Astrocyte of the spinal cord (primary cell): ENCODE results near the gene NCF2.
A peak's percentile ranks its signal among the peaks of the same experiment; 100 is the strongest.

Source experiments
- DNase-seq: peaks from one replicate; pipeline ENCODE4 v3.0.0; 2011; ENCODE audit warnings: low read depth, low spot score
- H3K4me3 ChIP-seq: 2 replicates; pipeline ENCODE4 v1.5.1; 2011; ENCODE audit warnings: low read depth, mild to moderate bottlenecking, low read length, moderate library complexity
- in situ Hi-C: cut with HindIII; loops from 2 replicates; pipeline ENCODE4 v1.10.0; 2017; ENCODE audit warnings: low sequenced_read_pairs
- TF ChIP-seq, protein P1 (sequence below): IDR thresholded peaks from 2 replicates; pipeline ENCODE4 v1.5.1; 2012; ENCODE audit warnings: low read depth, mild to moderate bottlenecking, low read length, inconsistent platforms

The NCF2 gene

DNA sequence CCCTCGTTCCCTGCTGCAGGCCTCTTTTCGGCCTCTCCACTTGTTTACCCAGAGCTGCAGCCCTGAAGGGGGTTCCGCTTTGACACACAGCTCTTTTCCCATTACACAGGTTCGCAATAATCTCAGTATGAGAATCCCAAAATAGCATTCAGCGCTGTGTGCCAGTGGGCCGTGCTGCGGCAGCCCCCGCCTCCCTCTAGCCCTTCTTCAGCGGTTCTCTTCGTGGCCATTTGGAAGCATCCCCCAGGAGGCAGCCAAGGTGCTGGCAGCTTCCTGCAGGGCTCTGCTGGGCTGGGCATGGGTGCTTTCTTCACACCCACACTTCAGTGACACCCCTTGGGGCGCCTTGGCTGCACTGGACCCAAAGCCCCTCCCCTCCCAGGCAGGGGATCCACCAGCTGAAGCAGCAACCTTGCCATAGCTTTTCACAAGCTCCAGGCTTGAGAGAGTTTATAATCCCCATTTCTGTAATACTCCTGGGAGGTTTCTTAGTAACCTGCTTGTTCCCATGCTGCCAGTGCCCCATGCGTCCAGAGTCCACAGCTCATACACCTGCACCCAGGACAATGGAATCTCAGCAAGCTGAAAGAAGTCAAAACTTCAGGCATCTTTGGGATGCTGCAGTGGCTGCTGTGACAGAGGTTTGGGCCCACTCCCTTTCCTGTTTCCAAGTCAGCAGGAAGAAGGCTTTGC, 8.1 kb downstream of the NCF2 start:
- no peak for DNase-seq
- TF ChIP-seq, protein P1, sequence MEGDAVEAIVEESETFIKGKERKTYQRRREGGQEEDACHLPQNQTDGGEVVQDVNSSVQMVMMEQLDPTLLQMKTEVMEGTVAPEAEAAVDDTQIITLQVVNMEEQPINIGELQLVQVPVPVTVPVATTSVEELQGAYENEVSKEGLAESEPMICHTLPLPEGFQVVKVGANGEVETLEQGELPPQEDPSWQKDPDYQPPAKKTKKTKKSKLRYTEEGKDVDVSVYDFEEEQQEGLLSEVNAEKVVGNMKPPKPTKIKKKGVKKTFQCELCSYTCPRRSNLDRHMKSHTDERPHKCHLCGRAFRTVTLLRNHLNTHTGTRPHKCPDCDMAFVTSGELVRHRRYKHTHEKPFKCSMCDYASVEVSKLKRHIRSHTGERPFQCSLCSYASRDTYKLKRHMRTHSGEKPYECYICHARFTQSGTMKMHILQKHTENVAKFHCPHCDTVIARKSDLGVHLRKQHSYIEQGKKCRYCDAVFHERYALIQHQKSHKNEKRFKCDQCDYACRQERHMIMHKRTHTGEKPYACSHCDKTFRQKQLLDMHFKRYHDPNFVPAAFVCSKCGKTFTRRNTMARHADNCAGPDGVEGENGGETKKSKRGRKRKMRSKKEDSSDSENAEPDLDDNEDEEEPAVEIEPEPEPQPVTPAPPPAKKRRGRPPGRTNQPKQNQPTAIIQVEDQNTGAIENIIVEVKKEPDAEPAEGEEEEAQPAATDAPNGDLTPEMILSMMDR, result no peak
- no peak overlapping the region for H3K4me3 ChIP-seq
- in situ Hi-C loops, result no loop called here

DNA sequence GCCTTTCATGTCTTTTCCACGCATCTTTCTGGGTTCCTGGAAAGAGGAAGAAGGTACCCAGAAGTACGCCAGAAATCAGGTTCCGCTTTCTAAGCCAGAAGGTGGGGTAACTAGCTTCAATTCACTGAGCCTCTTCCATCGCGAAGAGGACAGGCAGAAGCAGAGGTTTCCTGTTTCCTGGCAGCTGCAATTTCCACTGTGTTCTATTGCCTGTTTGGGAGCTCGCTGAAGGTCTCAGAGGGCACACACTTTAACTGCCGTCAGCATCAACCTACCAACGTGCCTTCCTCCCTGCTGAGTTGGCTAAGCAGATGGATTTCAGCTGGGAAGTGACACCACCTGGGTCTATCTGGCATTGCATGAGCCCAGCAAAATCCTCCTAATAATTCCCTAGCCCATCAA, 10.0 kb downstream of the NCF2 start:
- TF ChIP-seq, protein P1, result peak; percentile 36
- in situ Hi-C loops, result no loop called here
- no peak for DNase-seq
- H3K4me3 ChIP-seq, result no peak overlapping the region

DNA sequence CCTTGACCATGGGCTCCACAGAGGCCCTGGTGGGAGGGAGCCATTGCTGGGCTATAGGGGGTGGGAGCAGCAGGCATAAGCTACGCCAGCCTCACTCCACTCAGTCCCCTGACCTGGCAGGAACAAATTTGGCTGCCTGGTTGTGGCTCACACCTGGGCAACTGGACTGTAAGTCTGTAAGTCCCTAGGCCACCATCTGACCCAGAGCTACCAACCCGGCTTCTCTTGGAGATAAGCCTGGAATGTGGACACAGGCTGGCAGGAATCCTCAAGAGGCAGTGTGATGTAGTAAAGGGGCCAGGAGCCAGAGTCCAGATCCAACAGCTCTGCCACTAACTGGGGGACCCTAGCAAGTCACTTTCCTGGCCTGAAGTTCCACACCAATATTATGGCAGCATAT, 11.4 kb downstream of the NCF2 start:
- in situ Hi-C loops, result no loop called here
- no peak for DNase-seq
- TF ChIP-seq, protein P1, result no peak
- no peak overlapping the region for H3K4me3 ChIP-seq

DNA sequence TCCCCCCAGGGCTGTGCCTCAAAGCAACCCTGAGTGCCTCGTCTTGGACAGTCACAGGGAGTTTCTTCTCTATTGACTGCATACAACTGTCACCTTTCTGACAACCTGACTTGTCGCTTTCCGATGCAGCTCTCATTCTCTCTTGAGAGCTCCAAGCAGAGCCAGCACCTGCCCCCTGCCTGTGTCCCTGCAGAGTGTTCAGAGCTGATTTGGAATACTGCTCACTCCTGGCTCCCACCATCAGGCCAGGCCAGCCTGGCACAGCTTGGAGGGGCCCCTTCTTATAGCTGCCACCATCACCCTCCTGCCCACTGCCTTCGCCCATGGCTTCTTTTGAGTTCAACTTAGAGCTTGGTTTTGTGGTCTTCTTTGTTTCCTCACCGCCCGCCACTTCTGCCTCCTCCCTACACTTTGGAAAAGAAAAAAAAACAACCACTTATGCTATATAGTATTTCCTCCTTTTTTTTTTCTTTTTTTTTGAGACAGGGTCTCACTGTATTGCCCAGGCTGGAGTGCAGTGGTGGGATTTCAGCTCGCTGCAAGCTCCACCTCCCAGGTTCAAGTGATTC, 12.3 kb downstream of the NCF2 start:
- in situ Hi-C loops, result no loop called here
- no peak overlapping the region for H3K4me3 ChIP-seq
- TF ChIP-seq, protein P1, result no peak
- no peak for DNase-seq

DNA sequence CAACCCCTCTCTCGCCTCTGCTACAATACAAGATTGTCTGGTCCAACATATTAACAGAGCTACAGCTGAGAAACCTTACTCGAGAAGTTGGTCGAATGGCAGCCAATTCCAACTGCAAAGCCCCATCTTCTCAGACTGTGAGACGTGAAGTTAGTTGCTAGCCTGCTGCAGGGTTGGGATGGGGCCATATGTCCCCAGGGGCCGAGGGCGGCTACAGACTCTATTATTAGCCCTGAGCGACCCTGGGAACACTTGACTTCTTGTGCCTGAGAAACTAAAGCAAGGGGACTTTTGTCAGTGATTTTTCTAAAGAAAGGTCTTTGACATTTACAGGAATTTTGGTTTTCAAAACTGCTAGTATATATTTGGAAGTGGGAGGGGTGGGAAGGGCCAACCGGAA, 13.7 kb downstream of the NCF2 start:
- TF ChIP-seq, protein P1, result no peak
- in situ Hi-C loops, result no loop called here
- DNase-seq, result no peak
- no peak overlapping the region for H3K4me3 ChIP-seq

DNA sequence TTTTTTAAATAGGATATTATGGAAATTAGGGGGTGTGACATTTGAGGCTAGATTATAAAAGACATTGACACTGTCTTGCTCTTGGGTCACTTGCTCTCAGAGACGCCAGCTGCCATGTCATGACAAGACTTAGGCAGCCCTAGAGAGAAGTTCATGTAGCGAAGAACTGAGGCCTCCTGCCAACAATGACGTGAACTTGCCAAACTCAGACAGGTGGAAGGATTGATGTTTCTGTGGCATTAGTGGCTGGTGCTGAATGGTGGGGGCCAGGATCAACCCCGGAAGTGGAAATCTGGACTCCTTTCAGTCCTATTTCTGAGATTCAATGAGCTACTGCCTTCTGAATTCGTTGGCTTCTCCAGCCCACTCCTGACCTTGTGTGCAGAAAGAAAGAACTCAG, 14.7 kb downstream of the NCF2 start:
- TF ChIP-seq, protein P1, result no peak
- in situ Hi-C loops, result no loop called here
- no peak overlapping the region for H3K4me3 ChIP-seq
- no peak for DNase-seq

DNA sequence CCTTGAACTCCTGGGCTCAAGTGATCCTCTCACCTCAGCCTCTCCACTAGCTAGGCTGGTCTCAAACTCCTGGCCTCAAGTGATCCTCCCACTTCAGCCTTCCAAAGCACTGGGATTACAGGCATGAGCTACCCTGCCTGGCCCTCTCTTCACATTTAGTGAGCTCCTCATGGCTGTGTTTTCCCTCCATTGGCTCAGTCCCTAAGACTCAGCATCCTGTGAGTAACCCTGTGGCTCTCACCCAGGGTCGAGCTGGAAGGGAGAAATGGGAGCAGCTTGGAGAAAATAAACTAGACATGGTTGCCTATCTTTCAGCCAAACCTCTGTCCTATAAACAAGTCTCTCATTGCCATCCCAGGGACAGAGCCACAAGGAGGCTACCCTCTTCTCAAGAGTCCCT, 17.5 kb downstream of the NCF2 start:
- TF ChIP-seq, protein P1, result no peak
- in situ Hi-C loops, result no loop called here
- no peak overlapping the region for H3K4me3 ChIP-seq
- DNase-seq, result no peak
